IPS DF 4.7 (cell line): Measurements from ENCODE around the gene NSMF.
"Not testable (repeated sequence)": the region's sequence is repeated elsewhere in the genome, so short reads cannot be mapped to it uniquely, and the experiment has no call there.

Experiments used
- DNase-seq: peaks from one replicate; pipeline ENCODE4 v3.0.0-alpha.2; 2013; ENCODE audit warnings: low spot score; ENCODE audit errors: extremely low read depth

The NSMF gene

DNA sequence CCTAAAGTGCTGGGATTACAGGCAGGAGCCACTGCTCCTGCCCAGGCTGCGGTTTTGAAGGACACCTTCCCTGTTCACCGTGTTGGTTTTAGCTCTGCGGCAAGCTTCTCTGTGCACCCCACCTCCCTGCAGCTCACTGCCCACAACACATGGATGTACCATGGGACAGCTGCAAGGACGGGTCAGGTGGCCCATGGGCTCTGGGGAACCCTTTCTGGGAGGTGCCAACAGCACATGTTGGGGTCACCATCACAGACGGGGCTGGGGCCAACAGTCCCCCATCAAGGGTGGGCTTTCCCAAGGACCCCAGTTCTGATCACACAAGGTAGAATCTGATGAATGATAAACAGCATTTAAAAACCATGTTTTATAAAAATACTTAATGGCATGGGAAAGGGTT lies 43.7 kb downstream of the NSMF start:
- no peak for DNase-seq

DNA sequence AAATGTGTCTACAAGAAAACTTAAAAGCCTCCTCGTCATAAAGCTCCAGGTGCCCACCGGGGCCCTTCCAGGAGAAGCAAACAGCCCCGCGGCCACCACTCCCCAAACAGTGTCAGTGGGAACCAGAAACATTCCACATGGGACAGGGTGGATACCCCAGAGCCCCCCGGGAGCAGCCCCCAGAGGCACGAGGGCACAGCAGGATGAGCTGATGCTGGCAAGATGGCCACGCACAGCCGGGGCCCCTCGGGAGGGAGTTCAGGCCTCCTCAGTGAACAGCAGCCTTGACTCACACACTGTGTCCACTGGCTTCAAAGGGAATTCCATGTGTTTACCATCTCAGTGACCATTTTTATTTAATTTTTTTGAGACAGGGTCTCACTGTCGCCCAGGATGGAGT lies 46.7 kb downstream of the NSMF start:
- no peak for DNase-seq

DNA sequence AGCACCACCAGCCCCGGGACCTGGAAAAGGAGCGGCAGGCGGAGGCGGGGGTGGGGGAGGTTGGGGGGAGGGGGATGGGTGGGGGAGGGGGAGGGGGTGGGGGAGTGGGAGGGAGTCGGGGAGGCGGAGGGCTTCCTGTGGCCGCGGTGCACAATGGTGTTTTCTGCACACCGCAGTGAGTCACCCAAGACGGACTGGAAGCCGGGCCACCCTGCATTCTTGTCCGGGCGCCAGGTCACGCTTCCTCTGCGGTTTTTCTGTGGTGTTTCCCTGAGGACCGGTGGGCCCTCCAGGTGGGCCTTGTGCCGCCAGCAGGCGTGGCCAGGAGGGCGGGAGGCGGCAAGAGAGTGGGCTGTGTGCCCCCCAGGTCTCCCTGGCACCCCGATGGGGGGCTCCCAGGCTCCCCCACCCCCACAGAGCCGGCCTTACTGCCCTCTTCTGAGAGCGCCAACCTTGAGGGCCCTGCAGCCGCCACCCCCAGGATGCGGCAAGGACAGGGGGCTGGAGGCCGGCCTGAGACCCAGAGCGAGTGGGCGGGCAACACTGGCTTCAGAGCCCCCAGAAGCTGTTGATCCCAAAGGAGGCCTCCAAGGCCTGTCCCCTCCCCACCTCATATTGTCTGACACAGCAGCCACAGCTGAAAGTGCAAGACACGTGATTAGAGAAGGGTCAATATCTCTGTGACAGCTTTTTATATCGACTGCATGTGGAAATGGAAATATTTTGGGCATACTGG lies 47.3 kb downstream of the NSMF start:
- DNase-seq: no peak

DNA sequence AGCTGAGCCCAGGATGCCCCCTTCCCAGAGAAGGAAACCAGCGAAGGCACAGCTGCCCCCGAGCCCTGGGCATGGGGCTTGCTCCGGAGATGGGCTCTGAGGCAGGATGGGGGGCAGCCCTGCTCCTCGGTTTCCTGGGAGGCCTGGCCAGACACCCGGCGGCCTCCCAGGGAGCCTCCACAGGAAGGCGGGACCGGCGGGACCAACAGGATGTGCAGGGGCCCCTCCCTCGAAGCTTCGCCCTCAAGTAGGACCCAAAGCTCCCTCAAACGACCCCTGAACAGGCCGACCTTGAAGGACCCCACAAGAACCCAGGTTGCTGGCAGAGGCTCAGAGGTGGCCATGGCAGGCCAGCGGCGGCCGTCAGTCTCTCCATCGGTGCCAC lies 47.9 kb downstream of the NSMF start:
- DNase-seq: no peak

DNA sequence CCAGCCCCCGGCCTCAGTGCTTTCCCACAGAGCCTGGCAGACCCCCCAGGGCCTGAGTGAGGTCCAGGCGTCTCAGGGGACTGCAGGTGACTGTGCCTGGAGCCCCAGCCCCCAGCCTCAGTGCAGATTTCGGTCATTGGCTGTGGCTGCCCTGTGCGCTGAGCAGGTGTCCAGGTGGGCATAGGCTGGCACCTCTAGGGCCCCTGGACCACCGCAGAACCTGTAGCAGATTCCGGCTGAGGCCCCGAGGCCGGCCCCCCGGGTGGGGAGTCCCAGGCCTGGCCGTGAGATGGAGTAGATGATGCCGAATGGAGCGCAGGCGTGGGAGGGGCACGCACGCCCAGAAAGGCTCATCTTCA lies 48.3 kb downstream of the NSMF start:
- no peak for DNase-seq

DNA sequence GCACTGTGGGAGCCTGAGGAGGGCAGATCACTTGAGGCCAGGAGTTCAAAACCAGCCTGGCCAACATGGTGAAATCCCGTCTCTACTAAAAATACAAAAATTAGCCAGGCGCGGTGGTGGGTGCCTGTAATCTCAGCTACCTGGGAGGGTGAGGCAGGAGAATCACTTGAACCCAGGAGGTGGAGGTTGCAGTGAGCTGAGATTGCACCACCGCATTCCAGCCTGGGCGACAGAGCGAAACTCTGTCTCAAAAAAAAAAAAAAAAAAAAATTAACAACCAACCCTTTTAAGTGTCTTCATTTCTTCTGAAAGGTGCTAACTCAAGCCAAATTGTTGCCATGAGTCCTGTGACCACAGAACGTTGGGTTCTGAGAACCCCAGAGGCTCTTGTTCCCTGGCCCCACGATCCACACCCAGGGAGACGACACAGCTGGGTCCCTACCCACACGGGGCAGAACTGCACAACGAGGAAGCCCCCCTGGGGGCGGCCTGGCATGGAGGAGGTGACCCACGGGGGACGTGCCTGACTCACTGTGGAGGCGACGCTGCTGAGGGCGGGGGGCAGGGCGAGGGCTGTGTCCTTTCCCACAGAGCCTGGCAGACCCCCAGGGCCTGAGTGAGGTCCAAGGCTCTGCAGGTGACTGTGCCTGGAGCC lies 48.8 kb downstream of the NSMF start:
- DNase-seq: not testable (repeated sequence)

DNA sequence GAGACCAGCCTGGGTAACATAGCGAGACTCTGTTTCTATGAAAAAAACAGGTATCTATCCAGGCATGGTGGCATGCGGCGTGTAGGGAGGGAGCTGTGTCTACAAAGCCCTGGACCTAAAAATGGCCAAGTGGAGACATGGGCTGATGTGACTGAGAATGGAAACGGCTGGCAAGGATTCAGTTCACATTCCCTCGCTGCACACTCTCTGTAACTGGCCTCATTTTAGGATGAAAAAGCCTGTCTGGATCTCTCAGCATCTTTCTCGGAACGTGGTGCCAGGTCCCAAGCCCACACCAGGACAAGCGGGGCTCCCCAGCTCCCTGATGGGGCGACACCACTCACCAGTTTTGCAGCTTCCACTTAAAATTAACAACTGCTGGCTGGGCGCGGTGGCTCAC lies 49.6 kb downstream of the NSMF start:
- no peak for DNase-seq

DNA sequence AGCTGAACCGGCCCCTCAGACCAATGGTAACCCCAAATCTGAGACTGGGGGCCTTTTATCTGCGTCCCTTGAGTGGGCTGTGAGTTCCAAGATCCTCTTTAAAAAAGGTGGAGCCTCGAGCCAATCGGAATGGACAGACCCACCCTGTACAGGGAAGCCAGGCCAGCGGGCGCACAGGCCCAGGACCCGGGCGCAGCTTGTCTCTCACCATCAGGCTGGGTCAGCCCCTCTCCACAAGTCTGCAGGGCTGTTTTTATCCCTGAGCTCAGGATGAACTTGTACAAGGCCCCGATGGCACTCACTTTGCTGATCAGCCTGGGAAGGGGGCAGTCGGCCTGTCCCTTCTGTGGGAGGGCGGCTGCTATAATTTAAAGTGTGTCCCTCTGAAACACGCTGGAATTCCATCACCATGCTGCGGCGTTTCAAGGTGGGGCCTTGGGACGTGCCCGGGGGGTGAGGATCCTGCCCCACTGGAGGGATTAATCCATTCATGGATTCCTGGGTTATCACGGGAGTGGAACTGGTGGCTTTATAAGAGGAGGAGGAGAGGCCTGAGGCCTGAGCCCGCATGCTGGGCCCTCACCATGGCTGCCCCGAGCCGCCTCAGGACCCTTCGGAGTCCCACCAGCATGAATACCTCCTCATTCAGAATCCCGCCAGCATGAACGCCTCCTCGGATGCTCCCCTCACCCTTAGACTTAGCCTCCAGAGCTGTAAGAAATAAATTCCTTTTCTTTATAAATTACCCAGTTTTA lies 50.3 kb downstream of the NSMF start:
- DNase-seq: no peak

DNA sequence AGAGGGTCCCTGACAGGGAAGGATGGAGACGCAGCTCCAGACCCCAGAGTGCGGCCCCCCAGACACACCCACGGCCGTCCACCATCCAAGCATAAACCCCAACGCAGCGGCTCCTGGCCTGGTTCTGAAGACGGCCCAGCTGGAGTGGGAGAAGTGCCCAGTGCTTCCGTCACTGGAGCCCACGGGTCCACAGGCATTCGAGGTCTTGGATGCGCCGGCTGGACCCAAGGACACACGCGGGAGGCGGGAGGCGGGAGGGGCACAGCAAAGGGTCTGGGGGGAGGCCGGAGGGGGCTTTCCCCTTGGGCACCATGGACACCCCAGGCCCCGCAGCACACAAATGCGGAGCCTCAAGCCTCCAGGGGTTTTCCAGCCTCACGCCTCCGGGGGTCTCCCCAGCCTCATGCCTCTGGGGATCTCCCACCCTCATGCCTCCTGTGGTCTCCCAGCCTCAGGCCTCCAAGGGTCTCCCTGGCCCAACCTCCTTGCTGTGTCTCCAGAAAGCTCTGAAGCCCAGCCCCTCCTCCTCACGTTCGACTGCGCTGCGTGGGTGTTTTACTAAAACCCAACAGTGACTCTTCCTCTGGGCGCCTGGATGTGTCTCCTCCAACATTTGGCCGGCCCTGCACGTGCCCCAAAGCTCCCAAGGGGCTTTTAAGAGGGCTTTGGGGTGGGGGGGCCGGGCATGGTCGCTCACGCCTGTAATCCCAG lies 51.4 kb downstream of the NSMF start:
- no peak for DNase-seq

DNA sequence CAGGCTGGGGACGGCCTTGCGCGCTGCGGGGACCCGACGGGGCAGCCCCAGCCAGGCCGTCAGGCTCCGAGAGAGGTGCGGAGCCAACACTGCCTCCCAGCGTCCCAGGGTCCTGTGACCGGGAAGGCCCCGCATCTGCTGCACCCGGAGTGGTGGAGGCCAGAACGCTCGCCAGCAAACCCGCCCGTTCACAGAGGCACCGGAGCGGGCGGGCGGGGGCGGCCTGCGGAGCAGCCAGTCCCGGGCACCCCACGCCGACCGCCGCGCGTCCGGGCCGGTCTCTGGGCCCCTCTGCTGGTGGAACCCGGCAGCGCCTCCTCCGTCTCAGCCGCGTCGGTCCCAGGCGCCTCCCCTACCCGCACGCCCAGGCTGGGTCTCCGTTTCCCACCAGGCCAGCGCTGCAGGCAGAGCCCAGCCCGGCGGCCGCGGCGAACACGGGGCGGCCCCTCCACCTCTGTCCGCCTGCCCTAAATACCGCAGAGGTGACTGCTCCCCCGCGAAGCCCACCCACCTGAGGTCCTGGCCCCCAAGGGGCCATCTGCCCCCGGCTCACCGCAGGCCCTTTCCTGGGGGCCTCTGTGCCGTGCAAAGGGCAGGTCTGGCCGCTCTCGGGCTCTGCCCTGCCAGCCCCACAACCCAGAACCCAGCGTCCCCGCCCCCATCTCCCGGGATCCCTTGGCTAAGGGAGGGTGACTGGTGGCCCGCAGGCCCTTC lies 52.1 kb downstream of the NSMF start:
- DNase-seq: peak; percentile 14

DNA sequence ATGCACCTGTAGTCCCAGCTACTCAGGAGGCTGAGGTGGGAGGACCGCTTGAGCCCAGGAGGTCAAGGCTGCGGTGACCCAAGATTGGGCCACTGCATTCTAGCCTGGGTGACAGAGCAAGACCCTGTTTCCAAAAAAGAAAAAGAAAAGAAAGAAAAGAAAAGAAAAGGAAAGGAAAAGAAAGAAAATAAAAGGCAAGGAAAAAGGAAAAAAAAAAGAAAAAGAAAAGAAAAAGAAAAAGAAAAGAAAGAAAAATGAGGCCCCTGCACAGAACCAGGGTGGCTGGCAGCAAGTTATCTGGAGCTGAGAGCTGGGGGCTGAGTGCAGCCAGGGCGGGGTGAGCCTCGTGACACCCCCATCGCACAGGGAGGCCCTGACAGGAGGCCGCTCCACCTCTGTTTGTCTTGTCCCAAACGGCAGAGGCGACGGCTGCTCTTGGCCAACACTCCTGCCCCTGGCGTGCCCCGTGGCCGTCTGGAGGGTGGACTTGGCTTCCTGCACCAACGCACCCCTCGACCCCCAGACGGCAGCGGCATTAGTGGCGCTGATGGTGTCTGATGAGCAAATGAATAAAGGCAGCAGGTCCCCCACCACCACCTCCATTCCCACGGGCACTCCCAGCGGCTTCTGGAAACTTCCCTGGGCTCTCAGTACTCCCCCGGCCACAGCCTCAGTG lies 52.9 kb downstream of the NSMF start:
- DNase-seq: no peak

DNA sequence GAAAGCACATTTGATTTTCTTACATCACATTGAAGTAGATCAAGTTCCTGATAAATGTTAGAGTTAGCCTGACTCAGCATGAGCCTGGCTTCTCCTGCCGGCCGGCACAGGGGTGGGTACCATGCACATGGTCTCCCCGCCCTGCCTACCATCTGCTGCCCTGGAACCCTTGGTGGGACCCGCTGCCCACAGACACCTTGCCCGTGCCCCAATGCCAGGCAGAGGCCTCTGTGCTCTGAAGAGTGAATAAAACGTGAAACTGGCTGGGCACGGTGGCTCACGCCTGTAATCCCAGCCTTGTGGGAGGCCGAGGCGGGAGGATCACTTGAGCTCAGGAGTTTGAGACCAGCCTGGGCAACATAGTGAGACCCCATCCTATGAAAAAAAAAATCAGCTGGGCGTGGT lies 53.5 kb downstream of the NSMF start:
- DNase-seq: no peak

DNA sequence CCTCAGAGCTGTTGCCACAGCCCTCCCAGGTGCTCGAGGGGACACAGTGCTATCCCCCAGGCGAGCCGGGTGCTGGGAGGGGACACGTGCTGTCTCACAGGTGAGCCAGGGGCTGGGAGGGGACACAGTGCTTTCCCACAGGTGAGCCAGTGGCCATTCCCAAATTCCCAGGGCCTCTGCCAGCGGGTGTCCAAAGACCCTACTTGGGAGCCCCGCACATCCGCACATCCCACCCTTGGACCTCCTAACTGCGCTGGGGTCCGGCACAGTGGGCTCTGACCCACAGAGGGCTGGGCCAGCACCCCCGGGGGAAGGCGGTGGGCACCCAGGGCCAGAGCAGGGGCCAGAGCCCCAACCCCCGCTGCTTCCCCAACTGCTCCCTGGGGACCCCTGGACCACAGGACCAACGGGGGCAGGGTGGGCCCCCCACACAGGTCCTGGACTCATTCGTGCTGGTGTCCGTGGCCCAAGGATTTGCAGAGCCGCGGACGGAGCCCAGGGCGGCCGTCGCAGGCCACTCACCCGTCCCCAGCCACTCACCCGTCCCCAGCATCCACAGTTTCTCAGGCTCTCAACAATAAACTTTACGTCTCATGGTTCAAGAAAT lies 54.1 kb downstream of the NSMF start:
- DNase-seq: no peak

DNA sequence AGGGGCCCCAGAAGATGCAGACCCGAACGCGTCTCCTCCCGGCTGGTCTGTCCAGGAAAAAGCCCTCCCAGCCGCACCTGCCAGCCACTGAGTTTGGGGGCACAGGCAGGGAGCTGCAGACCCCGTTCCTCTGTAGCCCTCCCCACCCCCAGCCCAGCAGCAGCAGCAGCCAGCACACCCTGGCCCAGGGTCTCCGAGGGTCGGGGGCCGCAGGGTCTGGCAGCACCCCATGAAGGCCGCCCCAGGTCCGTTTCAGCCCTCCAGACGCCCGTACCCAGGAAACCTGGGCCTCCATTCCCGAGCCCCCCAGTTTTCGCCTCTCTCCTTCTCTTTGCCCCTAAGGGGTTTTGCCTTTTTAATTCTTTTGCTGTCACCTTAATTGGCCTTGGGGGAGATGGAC lies 55.9 kb downstream of the NSMF start:
- no peak for DNase-seq

DNA sequence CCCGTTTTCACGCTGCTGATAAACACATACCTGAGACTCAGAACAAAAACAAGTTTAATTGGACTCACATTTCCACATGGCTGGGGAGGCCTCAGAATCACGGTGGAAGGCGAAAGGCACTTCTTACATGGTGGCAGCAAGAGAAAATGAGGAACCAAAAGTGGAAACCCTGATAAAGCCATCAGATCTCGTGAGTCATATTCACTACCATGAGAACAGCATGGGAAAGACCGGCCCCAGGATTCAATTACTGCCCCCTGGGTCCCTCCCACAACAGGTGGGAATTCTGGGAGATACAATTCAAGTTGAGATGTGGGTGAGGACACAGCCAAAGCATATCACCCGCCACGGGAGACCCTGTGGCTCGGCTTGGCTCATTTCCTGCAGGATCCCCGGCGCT lies 56.4 kb downstream of the NSMF start:
- DNase-seq: no peak

DNA sequence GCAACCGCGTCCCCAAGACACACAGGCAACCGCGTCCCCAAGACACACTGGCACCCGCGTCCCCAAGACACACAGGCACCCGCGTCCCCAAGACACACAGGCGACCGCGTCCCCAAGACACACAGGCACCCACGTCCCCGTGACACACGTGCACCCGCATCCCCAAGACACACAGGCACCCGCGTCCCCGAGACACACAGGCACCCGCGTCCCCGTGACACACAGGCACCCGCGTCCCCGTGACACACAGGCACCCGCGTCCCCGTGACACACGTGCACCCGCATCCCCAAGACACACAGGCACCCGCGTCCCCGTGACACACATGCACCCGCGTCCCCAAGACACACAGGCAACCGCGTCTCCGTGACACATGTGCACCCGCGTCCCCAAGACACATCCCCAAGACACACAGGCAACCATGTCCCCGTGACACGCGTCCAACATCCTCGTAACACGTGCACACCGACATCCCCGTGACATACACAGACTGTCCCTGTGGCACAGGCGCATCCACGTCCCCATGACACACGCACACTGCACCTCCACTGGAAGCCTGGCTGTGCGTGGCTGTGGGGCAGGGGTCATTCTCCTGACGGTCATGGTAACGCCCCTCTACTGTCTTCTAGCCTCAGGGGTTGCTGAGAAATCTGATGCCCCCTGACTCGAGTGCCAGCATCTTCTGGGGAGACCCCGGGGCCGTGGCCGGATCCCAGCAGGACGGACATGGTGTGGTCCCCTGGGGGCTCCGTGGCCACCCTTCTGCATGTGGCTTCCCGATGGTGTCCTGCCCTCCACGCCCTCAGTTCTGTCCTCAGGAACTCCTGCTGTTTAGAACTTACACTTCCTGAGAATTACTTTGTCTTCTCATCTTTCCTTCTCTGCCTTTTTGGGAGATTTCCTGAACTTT lies 60.3 kb downstream of the NSMF start:
- no peak for DNase-seq

DNA sequence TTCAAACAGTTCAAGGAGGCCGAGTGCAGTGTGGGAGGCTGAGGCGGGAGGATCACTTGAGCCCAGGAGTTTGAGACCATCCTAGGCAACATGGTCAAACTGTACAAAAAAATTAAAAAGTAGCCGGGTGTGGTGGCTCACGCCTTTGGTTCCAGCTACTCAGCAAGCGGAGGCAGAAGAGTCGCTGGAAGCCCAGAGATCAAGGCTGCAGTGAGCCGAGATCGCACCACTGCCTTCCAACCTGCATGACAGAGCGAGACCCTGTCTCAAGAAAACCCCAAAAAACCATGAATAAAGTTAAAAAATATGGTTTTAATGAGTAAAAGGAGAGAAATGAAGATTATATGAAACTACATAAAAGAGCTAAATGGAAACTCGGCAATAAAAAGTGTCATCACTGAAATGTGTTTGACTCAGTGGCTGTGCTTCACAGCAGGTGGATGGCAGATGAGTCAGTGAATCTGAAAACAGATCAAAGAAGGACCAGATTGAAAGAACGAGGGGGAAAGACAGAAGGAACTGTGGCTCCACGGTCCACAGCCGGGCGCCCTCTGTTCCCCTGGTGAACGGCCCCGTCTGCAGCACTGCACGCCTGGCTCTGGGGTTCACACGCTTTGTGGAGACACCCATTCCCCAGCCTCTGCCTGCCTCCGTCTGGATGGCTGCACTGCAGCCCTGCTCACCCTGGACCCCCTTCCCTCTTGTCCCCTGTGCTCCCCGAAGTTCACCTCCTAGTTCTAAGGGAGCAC lies 61.3 kb downstream of the NSMF start:
- DNase-seq: no peak
